Spleen (tissue), 13 donors: ENCODE data around the gene SMPX. TPM values are rescaled to one million over a fixed set of nuclear protein-coding genes. Genes with fewer than 3 reads are reported as not detected.

ENCODE experiments used
- DNase-seq: peaks from one replicate; pipeline ENCODE4 v3.0.0-alpha.2; 2020
- H3K27ac ChIP-seq, 8 donors: fragments of 200-600 bp; sonication (generic) in 7 of 8; 1 replicate in 4 of 8; 2 replicates in 4 of 8; pipeline versions ENCODE4 v1.5.0 to v1.8.0; 2016 to 2021; ENCODE audit warnings: inconsistent platforms in 4 of 8, mild to moderate bottlenecking in 4 of 8, moderate library complexity in 1 of 8
- H3K27me3 ChIP-seq, 7 donors: fragments of 200-600 bp; sonication (generic) in 6 of 7; replicated peaks in 1 of 7; 1 replicate in 4 of 7; 2 replicates in 3 of 7; pipeline versions ENCODE4 v1.5.0 to v1.8.0; 2016 to 2021; ENCODE audit warnings: inconsistent platforms in 3 of 7, mild to moderate bottlenecking in 1 of 7
- H3K36me3 ChIP-seq, 6 donors: fragments of 200-600 bp; sonication (generic) in 5 of 6; 1 replicate in 4 of 6; 2 replicates in 2 of 6; pipeline versions ENCODE4 v1.5.0 to v1.8.0; 2016 to 2021; ENCODE audit warnings: inconsistent platforms in 2 of 6
- H3K4me1 ChIP-seq, 6 donors: fragments of 200-600 bp; sonication (generic) in 5 of 6; 1 replicate in 3 of 6; 2 replicates in 3 of 6; pipeline versions ENCODE4 v1.5.0 to v1.8.0; 2016 to 2021; ENCODE audit warnings: inconsistent platforms in 3 of 6
- H3K4me3 ChIP-seq, 8 donors: fragments of 200-600 bp; sonication (generic) in 7 of 8; 1 replicate in 4 of 8; 2 replicates in 4 of 8; pipeline versions ENCODE4 v1.5.0 to v1.8.0; 2016 to 2021; ENCODE audit warnings: inconsistent platforms in 4 of 8, mild to moderate bottlenecking in 4 of 8, moderate library complexity in 2 of 8
- H3K9me3 ChIP-seq, 8 donors: fragments of 200-600 bp; sonication (generic) in 7 of 8; 1 replicate in 4 of 8; 2 replicates in 4 of 8; pipeline versions ENCODE4 v1.5.0 to v1.8.0; 2016 to 2021; ENCODE audit warnings: inconsistent platforms in 4 of 8
- POLR2A ChIP-seq, 3 donors: fragments of 450-650 bp; IDR thresholded peaks; one replicate each; pipeline ENCODE4 v1.5.1; 2017; ENCODE audit warnings: antibody characterized with exemption in 3 of 3, mild to moderate bottlenecking in 1 of 3
- POLR2AphosphoS5 ChIP-seq, 3 donors: sonication (generic); formaldehyde crosslinking; IDR thresholded peaks; one replicate each; pipeline ENCODE4 v1.5.1; 2017; ENCODE audit warnings: antibody characterized with exemption in 3 of 3
- WGBS, 5 donors: extraction: QIAGEN DNeasy Blood & Tissue Kit in 3 of 5; methylation state at CpG; one replicate each; pipeline versions ENCODE4 v1.1.5 to v1.1.7; 2013 to 2018; 5-methylcytosine and 5-hydroxymethylcytosine counted together
- intact Hi-C: fragments of 100-400 bp; cut with DNase I; formaldehyde crosslinking; loops from one replicate; pipeline ENCODE4 v1.15.0; 2023; ENCODE audit warnings: low total_unique reads
- long read RNA-seq, 2 donors: transcript quantifications; one replicate each; lab custom pipeline, GENCODE V29; 2026
- polyA plus RNA-seq, 3 donors: library from polyadenylated mRNA; stranded (reverse); fragments of 200-250 nt; gene quantifications; one replicate each; pipeline ENCODE4 v1.2.1, GENCODE V29; 2013
- total RNA-seq, 7 donors: library from RNA; depleted of rRNA in 3 of 7; stranded (reverse); fragments of >200 nt in 3 of 7; fragmentation: NEBNext Ultra II Directional in 4 of 7; extraction: Animal tissue kit (Norgen Biotek cat#: 25700) in 4 of 7; gene quantifications; one replicate each; pipeline versions ENCODE4 v1.1.0 to v1.2.1, GENCODE V29; 2016 to 2021
- TF ChIP-seq, protein P1 (sequence below), 11 experiments: fragments of 200-600 bp in 7 of 11; fragments of 450-650 bp in 4 of 11; sonication (generic) in 4 of 11; IDR thresholded peaks in 8 of 11; conservative IDR thresholded peaks in 3 of 11; 1 replicate in 7 of 11; 2 replicates in 4 of 11; pipeline versions ENCODE4 v1.4.0 to v1.8.0; 2016 to 2021; ENCODE audit warnings: antibody characterized with exemption in 11 of 11, inconsistent platforms in 4 of 11, mild to moderate bottlenecking in 1 of 11
- donor health status: healthy with polysubstance abuse.
- donor health status: DM: no; HTN: no; CAD: no; lungs with moderate emphysema.
- donor health status: DM: no; HTN: no; CAD: no.
- donor health status: Bipolar disorder and iron deficiency.
- donor health status: healthy.
- donor health status: DM: no; HTN: no; CAD: no.
- donor health status: DM: yes; HTN: yes; CAD: no.

Gene SMPX
- not detected for total RNA-seq
- under 1 TPM in 1 of 3 donors, not detected in 2; 0.15 TPM for polyA plus RNA-seq
- long read RNA-seq, donor 1 = 0 reads
- long read RNA-seq, donor 2 = 0 reads

DNA sequence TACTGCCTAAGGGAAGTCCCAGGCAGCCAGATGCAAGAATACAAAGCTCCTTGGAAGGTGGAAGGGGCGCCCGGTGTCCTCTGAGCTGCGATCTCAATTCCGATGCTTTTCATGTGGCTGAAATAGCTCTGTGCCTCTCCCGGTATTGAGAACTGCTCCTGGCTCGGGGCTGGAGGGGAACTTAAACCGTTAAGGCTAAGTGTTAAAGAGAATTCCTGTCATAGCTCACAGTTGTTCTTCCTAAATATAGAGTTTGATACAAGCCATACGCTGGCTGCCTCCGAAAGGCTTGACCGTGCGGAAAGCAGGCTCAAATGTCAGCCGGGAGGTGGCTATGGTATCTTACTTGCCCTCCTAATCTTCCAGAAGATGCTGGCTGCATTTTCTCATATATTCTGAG lies at the start of gene SMPX:
Gene SMPX (minus strand): TSS at position 157 of the 400 bp plus-strand sequence. CDS start 3,826 bp downstream, outside the sequence.
- no peak for DNase-seq

DNA sequence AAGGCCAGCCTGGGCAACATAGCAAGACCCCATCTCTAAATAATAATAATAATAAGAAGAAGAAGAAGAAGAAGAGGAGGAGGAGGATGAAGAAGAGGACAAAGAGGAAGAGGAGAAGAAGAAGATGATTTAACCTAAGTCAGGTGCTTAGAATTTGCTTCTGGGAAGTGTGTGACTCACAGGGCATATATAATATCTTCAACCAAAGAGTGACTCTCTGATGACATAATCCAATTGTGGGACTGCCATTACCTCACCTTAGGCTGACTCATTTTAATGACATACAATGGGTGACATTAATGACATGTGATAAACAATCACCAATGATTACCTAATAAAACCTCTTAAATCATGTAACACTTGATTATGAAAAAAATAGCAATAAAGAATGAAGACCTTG lies 48.8 kb upstream of the SMPX start:
- intact Hi-C loops = no loop called here
- no peak overlapping the region for H3K27ac ChIP-seq
- H3K36me3 ChIP-seq = no peaks in the 10 kb centered on the region
- H3K4me3 ChIP-seq = no peak overlapping the region
- peaks cover 0 to 1% (median 0%) of the 10 kb centered on the region in 8 donors for H3K9me3 ChIP-seq
- H3K27me3 ChIP-seq = no peaks in the 10 kb centered on the region
- TF ChIP-seq POLR2A (IDR thresholded peaks at IDR 0.05) (no peak), POLR2AphosphoS5 (IDR thresholded peaks at IDR 0.05) (no peak)
- TF ChIP-seq, protein P1, sequence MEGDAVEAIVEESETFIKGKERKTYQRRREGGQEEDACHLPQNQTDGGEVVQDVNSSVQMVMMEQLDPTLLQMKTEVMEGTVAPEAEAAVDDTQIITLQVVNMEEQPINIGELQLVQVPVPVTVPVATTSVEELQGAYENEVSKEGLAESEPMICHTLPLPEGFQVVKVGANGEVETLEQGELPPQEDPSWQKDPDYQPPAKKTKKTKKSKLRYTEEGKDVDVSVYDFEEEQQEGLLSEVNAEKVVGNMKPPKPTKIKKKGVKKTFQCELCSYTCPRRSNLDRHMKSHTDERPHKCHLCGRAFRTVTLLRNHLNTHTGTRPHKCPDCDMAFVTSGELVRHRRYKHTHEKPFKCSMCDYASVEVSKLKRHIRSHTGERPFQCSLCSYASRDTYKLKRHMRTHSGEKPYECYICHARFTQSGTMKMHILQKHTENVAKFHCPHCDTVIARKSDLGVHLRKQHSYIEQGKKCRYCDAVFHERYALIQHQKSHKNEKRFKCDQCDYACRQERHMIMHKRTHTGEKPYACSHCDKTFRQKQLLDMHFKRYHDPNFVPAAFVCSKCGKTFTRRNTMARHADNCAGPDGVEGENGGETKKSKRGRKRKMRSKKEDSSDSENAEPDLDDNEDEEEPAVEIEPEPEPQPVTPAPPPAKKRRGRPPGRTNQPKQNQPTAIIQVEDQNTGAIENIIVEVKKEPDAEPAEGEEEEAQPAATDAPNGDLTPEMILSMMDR (IDR thresholded peaks at IDR 0.05 in 8 of 11, conservative IDR thresholded peaks at IDR 0.05 in 3 of 11) = no peak
- H3K4me1 ChIP-seq = no peaks in the 10 kb centered on the region
- no peak for DNase-seq

More for the DNA sequence above, at the start of gene SMPX:
- no peaks in the 10 kb centered on the region for H3K4me1 ChIP-seq
- TF ChIP-seq POLR2AphosphoS5 (IDR thresholded peaks at IDR 0.05) (no peak), POLR2A (IDR thresholded peaks at IDR 0.05) (no peak)
- TF ChIP-seq, protein P1 (IDR thresholded peaks at IDR 0.05 in 8 of 11, conservative IDR thresholded peaks at IDR 0.05 in 3 of 11) = no peak
- 65 to 83% (median 75%) methylated on average over 10 to 12 of the region's 12 CpGs for WGBS, 5 donors
- H3K4me3 ChIP-seq = no peak within 1 kb of the TSS
- H3K36me3 ChIP-seq = no peaks in the 10 kb centered on the region
- H3K27ac ChIP-seq = no peak within 1 kb of the TSS
- intact Hi-C loops = no loop called here
- no peaks in the 10 kb centered on the region for H3K27me3 ChIP-seq
- H3K9me3 ChIP-seq = no peaks in the 10 kb centered on the region

DNA sequence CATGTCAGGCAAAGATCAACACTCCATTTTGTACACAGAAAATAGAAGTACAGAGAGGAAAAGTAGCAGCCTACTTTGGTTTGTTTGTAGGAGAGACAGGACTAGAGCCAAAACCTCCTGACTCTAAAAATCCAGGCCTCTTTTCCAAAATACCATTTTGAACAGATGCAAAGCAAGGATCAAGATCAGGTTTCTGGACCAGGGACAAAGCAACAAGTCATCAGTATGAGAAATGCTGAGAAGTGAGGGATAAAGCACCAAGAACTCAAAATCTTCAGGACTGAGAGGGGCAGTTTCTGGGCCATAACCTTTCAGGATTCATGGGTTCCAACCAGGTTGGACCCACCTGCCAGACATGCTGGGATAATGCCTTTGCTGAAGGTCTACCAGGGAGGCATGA lies 44.9 kb upstream of the SMPX start:
- H3K36me3 ChIP-seq = no peaks in the 10 kb centered on the region
- no peak overlapping the region for H3K27ac ChIP-seq
- DNase-seq = no peak
- intact Hi-C loops = no loop called here
- no peaks in the 10 kb centered on the region for H3K27me3 ChIP-seq
- no peak overlapping the region for H3K4me3 ChIP-seq
- no peaks in the 10 kb centered on the region for H3K4me1 ChIP-seq
- TF ChIP-seq, protein P1 (IDR thresholded peaks at IDR 0.05 in 8 of 11, conservative IDR thresholded peaks at IDR 0.05 in 3 of 11) = no peak
- TF ChIP-seq POLR2A (IDR thresholded peaks at IDR 0.05) = no peak
- no peak for TF ChIP-seq POLR2AphosphoS5 (IDR thresholded peaks at IDR 0.05)
- no peaks in the 10 kb centered on the region for H3K9me3 ChIP-seq

DNA sequence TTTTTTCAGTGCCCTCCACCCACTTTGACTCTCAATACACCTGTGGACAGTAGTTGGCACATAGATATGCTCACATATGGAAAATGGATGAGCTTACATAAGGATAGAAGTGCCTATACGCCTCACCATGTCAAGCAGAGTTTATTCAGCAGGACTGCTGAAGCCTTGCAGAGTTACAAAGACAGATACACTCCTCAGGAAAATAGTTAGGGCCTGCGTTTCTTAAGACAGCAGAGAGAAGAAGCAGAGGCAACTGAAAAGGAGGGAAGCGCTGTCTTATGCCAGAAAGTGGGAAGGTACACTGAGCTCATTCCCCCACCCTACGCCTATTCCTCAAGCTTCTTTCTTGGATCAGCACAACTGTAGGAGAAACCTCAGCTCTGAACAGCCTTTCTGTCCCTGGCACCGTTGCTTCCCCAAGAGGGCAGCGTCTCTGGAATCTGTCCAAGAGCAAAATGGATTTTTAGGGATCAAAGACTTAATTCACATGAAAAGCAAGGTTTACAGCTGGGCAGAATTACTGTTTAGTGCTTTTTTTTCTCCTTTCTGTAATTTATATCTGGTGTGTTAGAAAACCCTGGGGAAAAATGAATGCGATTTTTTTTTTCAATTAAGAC lies 44.2 kb upstream of the SMPX start:
- 67 to 89% (median 84%) methylated on average over 7 of the region's 7 CpGs for WGBS, 5 donors
- Histone ChIP-seq H3K27ac (no peak overlapping the region), H3K27me3 (no peaks in the 10 kb centered on the region), H3K9me3 (no peaks in the 10 kb centered on the region), H3K4me3 (no peak overlapping the region), H3K36me3 (no peaks in the 10 kb centered on the region), H3K4me1 (no peaks in the 10 kb centered on the region)
- no peak for DNase-seq
- TF ChIP-seq POLR2AphosphoS5 (IDR thresholded peaks at IDR 0.05) (no peak), POLR2A (IDR thresholded peaks at IDR 0.05) (no peak)
- TF ChIP-seq, protein P1 (IDR thresholded peaks at IDR 0.05 in 8 of 11, conservative IDR thresholded peaks at IDR 0.05 in 3 of 11) = no peak
- intact Hi-C loops = no loop called here
